HEK293T (cell line): ENCODE results near the gene LCNL1.
A peak's percentile ranks its signal among the peaks of the same experiment; 100 is the strongest.

ENCODE experiments used
- CTCF ChIA-PET: fragments of 350-600 bp; formaldehyde crosslinking; extraction: SDS; loops from one replicate; lab custom pipeline; 2021; ENCODE audit warnings: antibody characterized with exemption, inconsistent platforms; lab: Yijun Ruan, JAX
- POLR2A ChIA-PET: fragments of 350-600 bp; formaldehyde crosslinking; extraction: SDS; loops from one replicate; lab custom pipeline; 2020; ENCODE audit warnings: antibody characterized with exemption, inconsistent platforms; lab: Yijun Ruan, JAX
- DNase-seq: peaks from one replicate; pipeline ENCODE4 v3.0.0; 2012; ENCODE audit warnings: mixed read lengths; ENCODE audit errors: extremely low spot score
- ARNT ChIP-seq: fragments of 450-650 bp; IDR thresholded peaks from 2 replicates; pipeline ENCODE4 v1.6.1; 2017; ENCODE audit warnings: mild to moderate bottlenecking
- BHLHE40 ChIP-seq: fragments of 450-650 bp; IDR thresholded peaks from 2 replicates; pipeline ENCODE4 v1.6.1; 2016; ENCODE audit warnings: mild to moderate bottlenecking, moderate library complexity, borderline replicate concordance
- CTBP1 ChIP-seq: fragments of 450-650 bp; IDR thresholded peaks from 2 replicates; pipeline ENCODE4 v1.6.1; 2016; ENCODE audit warnings: borderline replicate concordance
- ELF4 ChIP-seq: fragments of 450-650 bp; IDR thresholded peaks from 2 replicates; pipeline ENCODE4 v1.6.1; 2017; ENCODE audit warnings: antibody characterized with exemption
- FOXA1 ChIP-seq: fragments of 450-650 bp; IDR thresholded peaks from 2 replicates; pipeline ENCODE4 v1.6.1; 2016; ENCODE audit warnings: mild to moderate bottlenecking
- FOXK2 ChIP-seq: fragments of 450-650 bp; IDR thresholded peaks from 2 replicates; pipeline ENCODE4 v1.6.1; 2016; ENCODE audit warnings: mild to moderate bottlenecking
- FOXM1 ChIP-seq: fragments of 450-650 bp; IDR thresholded peaks from 2 replicates; pipeline ENCODE4 v1.6.1; 2017; ENCODE audit warnings: mild to moderate bottlenecking, borderline replicate concordance
- HDGF ChIP-seq: fragments of 450-650 bp; IDR thresholded peaks from 2 replicates; pipeline ENCODE4 v1.6.1; 2017; ENCODE audit warnings: antibody characterized with exemption, borderline replicate concordance
- L3MBTL2 ChIP-seq: fragments of 450-650 bp; conservative IDR thresholded peaks from 2 replicates; pipeline ENCODE4 v1.6.1; 2016; ENCODE audit warnings: mild to moderate bottlenecking
- LEF1 ChIP-seq: fragments of 450-650 bp; IDR thresholded peaks from 2 replicates; pipeline ENCODE4 v1.6.1; 2017; ENCODE audit warnings: mild to moderate bottlenecking, borderline replicate concordance
- NFRKB ChIP-seq: fragments of 450-650 bp; IDR thresholded peaks from 2 replicates; pipeline ENCODE4 v1.6.1; 2016; ENCODE audit warnings: mild to moderate bottlenecking, moderate library complexity
- SP1 ChIP-seq: fragments of 450-650 bp; IDR thresholded peaks from 2 replicates; pipeline ENCODE4 v1.6.1; 2017
- SUZ12 ChIP-seq: fragments of 450-650 bp; IDR thresholded peaks from 2 replicates; pipeline ENCODE4 v1.6.1; 2016; ENCODE audit warnings: mild to moderate bottlenecking
- TARDBP ChIP-seq: fragments of 450-650 bp; IDR thresholded peaks from 2 replicates; pipeline ENCODE4 v1.6.1; 2016
- ZNF384 ChIP-seq: fragments of 450-650 bp; IDR thresholded peaks from 2 replicates; pipeline ENCODE4 v1.6.1; 2016
- TF ChIP-seq, protein P1 (sequence below): fragments of 450-650 bp; IDR thresholded peaks from 2 replicates; pipeline ENCODE4 v1.6.1; 2016

LCNL1 gene

DNA sequence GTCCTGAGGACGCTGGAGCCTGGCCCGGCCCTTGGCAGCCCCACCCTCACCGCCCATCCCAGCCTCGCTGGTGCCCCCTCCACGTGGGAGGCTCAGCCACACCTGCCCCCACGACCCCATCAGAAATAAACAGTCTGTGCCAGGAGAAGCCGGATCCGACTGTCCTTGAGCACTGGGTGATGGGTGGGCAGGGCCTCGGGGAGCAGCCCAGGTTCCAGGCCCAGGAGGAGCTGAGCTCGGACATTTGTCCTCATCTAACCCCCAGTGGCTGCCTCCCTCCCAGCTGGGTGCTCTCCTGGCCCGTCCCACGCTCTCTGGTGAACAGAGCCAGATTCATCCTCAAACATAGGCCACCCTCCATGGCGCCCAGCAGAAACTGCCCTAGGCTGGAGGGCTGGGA lies 10.1 kb upstream of the LCNL1 start:
- ChIA-PET CTCF (no interaction called here), POLR2A (interaction anchor here (1.1 kb wide), 1 partner anchor 24 kb away, joined by 3 read pairs; no protein-coding TSS in a partner anchor)
- TF ChIP-seq, protein P1, sequence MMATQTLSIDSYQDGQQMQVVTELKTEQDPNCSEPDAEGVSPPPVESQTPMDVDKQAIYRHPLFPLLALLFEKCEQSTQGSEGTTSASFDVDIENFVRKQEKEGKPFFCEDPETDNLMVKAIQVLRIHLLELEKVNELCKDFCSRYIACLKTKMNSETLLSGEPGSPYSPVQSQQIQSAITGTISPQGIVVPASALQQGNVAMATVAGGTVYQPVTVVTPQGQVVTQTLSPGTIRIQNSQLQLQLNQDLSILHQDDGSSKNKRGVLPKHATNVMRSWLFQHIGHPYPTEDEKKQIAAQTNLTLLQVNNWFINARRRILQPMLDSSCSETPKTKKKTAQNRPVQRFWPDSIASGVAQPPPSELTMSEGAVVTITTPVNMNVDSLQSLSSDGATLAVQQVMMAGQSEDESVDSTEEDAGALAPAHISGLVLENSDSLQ: no peak
- TF ChIP-seq FOXM1 (no peak), ARNT (no peak), TARDBP (no peak), FOXA1 (no peak)
- no peak for DNase-seq

DNA sequence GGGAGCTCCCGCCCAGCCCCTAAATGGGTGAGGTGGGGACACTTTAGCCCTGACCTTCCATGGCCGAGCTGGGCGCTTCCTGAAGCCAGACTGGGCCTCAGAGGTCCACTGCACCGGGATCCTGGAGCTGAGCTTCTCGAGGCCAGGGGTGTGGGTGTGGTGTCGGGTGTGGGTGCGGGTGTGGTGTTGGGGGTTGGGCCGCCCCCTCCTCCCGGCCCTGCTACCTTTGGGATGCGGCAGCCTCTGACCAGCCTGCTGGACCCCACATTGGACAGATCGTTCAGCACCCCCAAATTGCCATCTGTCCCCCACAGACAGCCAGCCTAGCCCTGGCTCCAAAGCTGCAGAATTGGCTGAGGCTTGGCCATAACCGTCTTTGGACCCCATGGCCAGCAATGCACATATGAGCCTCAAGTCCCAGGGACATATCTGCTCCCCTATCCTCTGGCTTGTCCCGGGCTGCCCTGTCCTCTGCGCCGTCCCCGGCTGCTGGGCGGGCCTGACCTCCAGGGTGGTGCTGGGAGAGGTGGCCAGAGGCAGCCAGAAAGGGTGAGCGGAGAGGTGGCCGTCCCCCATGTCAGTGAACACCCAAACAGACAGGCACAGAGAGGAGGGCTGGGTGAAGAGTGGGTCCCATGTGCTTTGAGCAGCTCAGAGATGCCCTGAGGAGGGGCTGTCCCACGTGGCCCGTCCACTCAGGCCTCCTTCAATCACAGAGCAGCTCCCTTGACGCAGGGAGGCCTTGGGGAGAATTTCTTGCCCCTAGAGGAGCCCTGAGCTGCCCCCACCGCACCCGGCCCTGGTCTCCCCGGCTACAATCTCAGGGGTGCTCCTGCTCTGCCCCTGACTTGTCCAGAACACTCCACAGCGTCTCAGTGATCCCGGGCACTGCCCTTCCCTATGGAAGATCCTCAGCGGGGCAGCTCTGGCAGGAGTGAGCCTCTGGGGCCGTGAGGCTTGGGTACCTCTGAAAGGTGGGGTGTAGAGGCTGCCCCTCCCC lies 8.9 kb upstream of the LCNL1 start:
- ChIA-PET CTCF (interaction anchor here (0.7 to 1.4 kb wide), 3 partner anchors 26 to 62 kb away, joined by 3 to 5 read pairs (median 3); no protein-coding TSS in a partner anchor), POLR2A (interaction anchor here (0.6 to 1.4 kb wide), 4 partner anchors 18 to 26 kb away, joined by 3 to 8 read pairs (median 3); partner anchors contain the start of gene PAXX)
- TF ChIP-seq ARNT (no peak), FOXK2 (no peak), NFRKB (no peak), L3MBTL2 (no peak), TARDBP (no peak), SP1 (no peak), CTBP1 (no peak), HDGF (no peak), LEF1 (no peak), SUZ12 (no peak), BHLHE40 (no peak), FOXM1 (no peak)
- TF ChIP-seq, protein P1: no peak
- DNase-seq: no peak

- DNase-seq: no peak
- ChIA-PET CTCF (interaction anchor here (0.7 to 1.4 kb wide), 4 partner anchors 15 to 61 kb away, joined by 3 to 5 read pairs (median 3); no protein-coding TSS in a partner anchor), POLR2A (interaction anchor here (1.2 to 1.4 kb wide), 2 partner anchors 17 to 25 kb away, joined by 3 to 8 read pairs; partner anchors contain the start of gene PAXX)
- TF ChIP-seq ELF4 (no peak), FOXK2 (no peak), NFRKB (no peak), CTBP1 (no peak), HDGF (no peak), ARNT (no peak), SUZ12 (no peak), LEF1 (no peak), ZNF384 (no peak), TARDBP (no peak), FOXA1 (no peak), L3MBTL2 (no peak), FOXM1 (no peak), SP1 (no peak), BHLHE40 (no peak)
- TF ChIP-seq, protein P1: no peak
These were observed 7.8 kb upstream of the LCNL1 start for GRCh38 chr9:136974817-136975535.

DNA sequence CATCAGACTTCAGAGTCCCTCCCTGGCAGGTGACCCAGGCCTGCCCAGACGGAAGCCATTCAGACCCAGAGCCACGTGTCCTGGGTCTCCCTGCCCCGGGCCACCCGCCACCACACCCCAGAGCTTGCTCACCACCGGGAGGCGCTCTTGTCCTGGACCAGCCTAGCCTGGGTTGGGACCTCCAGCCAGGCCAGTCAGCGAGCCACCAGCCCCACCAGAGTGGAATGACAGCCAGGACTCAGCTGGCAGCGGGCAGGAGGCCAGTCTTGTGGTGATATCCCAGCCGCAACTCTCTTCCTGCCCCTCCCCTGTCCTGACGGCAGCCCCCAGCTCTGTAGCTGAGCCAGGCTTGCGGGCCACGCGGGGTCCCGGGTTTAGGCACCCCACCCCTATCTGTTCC lies 7.1 kb upstream of the LCNL1 start:
- peak; percentile 50 for DNase-seq
- TF ChIP-seq TARDBP (no peak), CTBP1 (no peak), SP1 (no peak), FOXK2 (no peak), FOXM1 (no peak), L3MBTL2 (no peak), FOXA1 (no peak), ELF4 (no peak), SUZ12 (no peak), NFRKB (no peak)
- TF ChIP-seq, protein P1: no peak
- POLR2A ChIA-PET: interaction anchor here (1.4 to 1.7 kb wide), 2 partner anchors 16 to 17 kb away, joined by 6 to 8 read pairs; partner anchors contain the start of gene PAXX
- CTCF ChIA-PET: interaction anchor here (0.7 to 1.1 kb wide), 4 partner anchors 13 to 27 kb away, joined by 3 read pairs; no protein-coding TSS in a partner anchor

DNA sequence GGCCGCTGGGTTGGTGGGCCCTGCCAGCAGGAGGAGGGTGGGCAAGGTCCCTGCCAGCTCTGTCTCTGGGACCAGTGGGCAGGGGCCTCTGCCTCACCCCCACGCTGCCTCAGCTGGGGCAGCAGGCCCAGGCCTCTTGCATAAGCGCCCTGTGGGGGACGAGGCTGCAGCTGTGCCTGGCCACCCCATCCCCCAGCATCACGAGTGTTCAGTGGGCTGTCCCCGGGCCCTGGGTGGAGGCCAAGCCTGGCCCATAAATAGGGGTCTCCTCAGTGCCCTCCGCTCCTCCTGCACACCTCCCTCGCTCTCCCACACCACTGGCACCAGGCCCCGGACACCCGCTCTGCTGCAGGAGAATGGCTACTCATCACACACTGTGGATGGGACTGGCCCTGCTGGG lies 5.6 kb upstream of the LCNL1 start, which contains the start of gene PTGDS:
Gene PTGDS (plus strand): TSS at position 282 of the 400 bp plus-strand sequence. CDS start 75 bp downstream, at position 357.
- no peak for TF ChIP-seq ELF4
- no peak for TF ChIP-seq BHLHE40
- no peak for TF ChIP-seq NFRKB
- no peak for TF ChIP-seq HDGF
- TF ChIP-seq SUZ12: no peak
- no peak for TF ChIP-seq FOXK2
- TF ChIP-seq L3MBTL2: no peak
- TF ChIP-seq TARDBP: no peak
- no peak for TF ChIP-seq FOXA1
- TF ChIP-seq LEF1: no peak
- TF ChIP-seq FOXM1: no peak
- no peak for TF ChIP-seq ARNT
- TF ChIP-seq ZNF384: no peak
- no peak for TF ChIP-seq SP1
- TF ChIP-seq, protein P1: no peak
- TF ChIP-seq CTBP1: no peak
- CTCF ChIA-PET: no interaction called here
- DNase-seq: no peak
- POLR2A ChIA-PET: interaction anchor here (1.7 kb wide), 1 partner anchor 15 kb away, joined by 6 read pairs; the partner anchor contains the start of gene PAXX
